HEK293 (cell line): ENCODE data around the gene NOX1.

ENCODE experiments used
- CTCF ChIA-PET: fragments of 350-600 bp; formaldehyde crosslinking; extraction: SDS; loops from one replicate; lab custom pipeline; 2021; ENCODE audit warnings: antibody characterized with exemption; lab: Yijun Ruan, JAX
- POLR2A ChIA-PET: fragments of 300-600 bp; formaldehyde crosslinking; extraction: SDS; loops from one replicate; lab custom pipeline; 2020; ENCODE audit warnings: antibody characterized with exemption, inconsistent platforms; lab: Yijun Ruan, JAX
- H3K27ac ChIP-seq: fragments of 200-500 bp; sonication (Bioruptor generic); 2 replicates; pipeline ENCODE4 v1.5.1; 2014; ENCODE audit warnings: low read depth, low read length, control low read depth, inconsistent platforms; ENCODE audit errors: extremely low read depth
- H3K36me3 ChIP-seq, 2 experiments: fragments of 200-500 bp in 1 of 2; sonication (Bioruptor generic) in 1 of 2; 1 replicate in 1 of 2; 2 replicates in 1 of 2; pipeline ENCODE4 v1.5.1; 2014 to 2017; ENCODE audit warnings: inconsistent platforms in 2 of 2, low read length in 2 of 2; ENCODE audit not compliant: control insufficient read depth in 2 of 2, insufficient read depth in 1 of 2
- H3K4me1 ChIP-seq: fragments of 200-500 bp; sonication (Bioruptor generic); 2 replicates; pipeline ENCODE4 v1.5.1; 2014; ENCODE audit warnings: mild to moderate bottlenecking, low read length, inconsistent platforms; ENCODE audit not compliant: control insufficient read depth, insufficient read depth
- H3K4me3 ChIP-seq: 2 replicates; pipeline ENCODE4 v1.5.1; 2011; ENCODE audit warnings: low read depth, mild to moderate bottlenecking, control low read depth, low read length, moderate library complexity
- H3K9me3 ChIP-seq: fragments of 200-500 bp; sonication (Bioruptor generic); 2 replicates; pipeline ENCODE4 v1.5.1; 2014; ENCODE audit warnings: low read depth, low read length, inconsistent platforms; ENCODE audit not compliant: control insufficient read depth, insufficient read depth
- BCL11A ChIP-seq: fragments of 450-650 bp; formaldehyde crosslinking; IDR thresholded peaks from 2 replicates; pipeline ENCODE4 v1.5.1; 2016; ENCODE audit warnings: low read depth, missing biosample characterization, missing genetic modification characterization
- FEZF1 ChIP-seq: fragments of 450-650 bp; formaldehyde crosslinking; IDR thresholded peaks from 2 replicates; pipeline ENCODE4 v1.5.1; 2016; ENCODE audit warnings: missing biosample characterization, missing genetic modification characterization
- IKZF3 ChIP-seq: fragments of 450-650 bp; IDR thresholded peaks from 2 replicates; pipeline ENCODE4 v1.5.0; 2018; ENCODE audit warnings: missing biosample characterization, mild to moderate bottlenecking, missing genetic modification characterization, moderate library complexity
- SP2 ChIP-seq: fragments of 450-650 bp; formaldehyde crosslinking; IDR thresholded peaks from 2 replicates; pipeline ENCODE4 v1.5.1; 2016; ENCODE audit warnings: missing biosample characterization, missing genetic modification characterization
- ZFP41 ChIP-seq: fragments of 450-650 bp; formaldehyde crosslinking; IDR thresholded peaks from 2 replicates; pipeline ENCODE4 v1.5.1; 2016; ENCODE audit warnings: missing biosample characterization, missing genetic modification characterization, borderline replicate concordance
- ZNF16 ChIP-seq: fragments of 450-650 bp; formaldehyde crosslinking; IDR thresholded peaks from 2 replicates; pipeline ENCODE4 v1.5.1; 2016; ENCODE audit warnings: low read depth, missing biosample characterization, missing genetic modification characterization
- ZNF248 ChIP-seq: fragments of 450-650 bp; formaldehyde crosslinking; IDR thresholded peaks from 2 replicates; pipeline ENCODE4 v1.5.1; 2017; ENCODE audit warnings: missing biosample characterization, missing genetic modification characterization
- ZNF324 ChIP-seq: fragments of 450-650 bp; formaldehyde crosslinking; IDR thresholded peaks from 2 replicates; pipeline ENCODE4 v1.5.1; 2016; ENCODE audit warnings: missing biosample characterization, missing genetic modification characterization
- ZNF391 ChIP-seq: fragments of 450-650 bp; formaldehyde crosslinking; IDR thresholded peaks from 2 replicates; pipeline ENCODE4 v1.5.1; 2016; ENCODE audit warnings: low read depth, missing biosample characterization, missing genetic modification characterization, borderline replicate concordance
- ZNF433 ChIP-seq: fragments of 450-650 bp; formaldehyde crosslinking; IDR thresholded peaks from 2 replicates; pipeline ENCODE4 v1.5.1; 2016; ENCODE audit warnings: missing biosample characterization, missing genetic modification characterization, low read depth
- ZNF48 ChIP-seq: fragments of 450-650 bp; formaldehyde crosslinking; IDR thresholded peaks from 2 replicates; pipeline ENCODE4 v1.5.1; 2016; ENCODE audit warnings: missing biosample characterization, missing genetic modification characterization
- ZNF510 ChIP-seq: fragments of 450-650 bp; formaldehyde crosslinking; IDR thresholded peaks from 2 replicates; pipeline ENCODE4 v1.5.1; 2018; ENCODE audit warnings: mild to moderate bottlenecking, missing genetic modification characterization, missing biosample characterization; ENCODE audit not compliant: insufficient replicate concordance
- ZNF560 ChIP-seq: fragments of 450-650 bp; formaldehyde crosslinking; IDR thresholded peaks from 2 replicates; pipeline ENCODE4 v1.5.1; 2017; ENCODE audit warnings: missing biosample characterization, missing genetic modification characterization, borderline replicate concordance
- ZNF585B ChIP-seq: fragments of 450-650 bp; formaldehyde crosslinking; IDR thresholded peaks from 2 replicates; pipeline ENCODE4 v1.5.1; 2016; ENCODE audit warnings: missing biosample characterization, missing genetic modification characterization
- ZNF621 ChIP-seq: fragments of 450-650 bp; formaldehyde crosslinking; IDR thresholded peaks from 2 replicates; pipeline ENCODE4 v1.5.1; 2017; ENCODE audit warnings: missing biosample characterization, missing genetic modification characterization
- ZNF629 ChIP-seq: fragments of 450-650 bp; formaldehyde crosslinking; IDR thresholded peaks from 2 replicates; pipeline ENCODE4 v1.5.1; 2017; ENCODE audit warnings: missing biosample characterization, missing genetic modification characterization
- ZNF658 ChIP-seq: fragments of 450-650 bp; formaldehyde crosslinking; IDR thresholded peaks from 2 replicates; pipeline ENCODE4; 2016; ENCODE audit warnings: missing biosample characterization, missing genetic modification characterization
- ZNF76 ChIP-seq: fragments of 450-650 bp; formaldehyde crosslinking; IDR thresholded peaks from 2 replicates; pipeline ENCODE4; 2016; ENCODE audit warnings: low read depth, missing biosample characterization, missing genetic modification characterization, borderline replicate concordance
- TF ChIP-seq, protein P1 (sequence below): fragments of 450-650 bp; formaldehyde crosslinking; IDR thresholded peaks from 2 replicates; pipeline ENCODE4 v1.5.1; 2016; ENCODE audit warnings: missing biosample characterization, missing genetic modification characterization, low read depth
- TF ChIP-seq, protein P2 (sequence below): fragments of 450-650 bp; formaldehyde crosslinking; IDR thresholded peaks from 2 replicates; pipeline ENCODE4 v1.5.1; 2016; ENCODE audit warnings: missing biosample characterization, missing genetic modification characterization
- TF ChIP-seq, protein P3 (sequence below): fragments of 450-650 bp; formaldehyde crosslinking; IDR thresholded peaks from 2 replicates; pipeline ENCODE4 v1.5.1; 2017; ENCODE audit warnings: missing biosample characterization, mild to moderate bottlenecking, missing genetic modification characterization, moderate library complexity
- TF ChIP-seq, protein P4 (sequence below): fragments of 450-650 bp; formaldehyde crosslinking; IDR thresholded peaks from 2 replicates; pipeline ENCODE4 v1.5.1; 2017; ENCODE audit warnings: missing biosample characterization, missing genetic modification characterization

Gene NOX1

DNA sequence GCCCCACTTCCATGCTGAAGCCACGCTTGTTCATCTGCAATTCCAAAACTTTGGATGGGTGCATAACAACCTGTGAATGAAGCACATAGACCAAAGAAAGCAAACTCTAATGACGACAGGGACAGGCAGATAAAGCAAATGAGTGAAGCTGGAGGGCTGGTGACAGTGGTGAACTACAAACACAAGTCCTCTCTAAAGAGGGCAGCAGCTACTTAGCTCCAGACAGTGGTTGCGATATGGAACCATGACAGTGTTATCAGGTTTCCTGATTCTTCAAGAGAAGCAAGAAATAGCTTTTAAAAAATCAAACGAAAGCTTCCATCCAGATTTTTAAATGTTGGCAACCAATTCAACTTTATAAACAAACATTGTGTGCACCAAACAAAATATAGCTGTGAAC, 23.8 kb downstream of the NOX1 start:
- TF ChIP-seq ZNF391 (no peak), ZNF248 (no peak), ZFP41 (tag by site-specific recombination) (no peak), ZNF621 (tag by site-specific recombination) (no peak), SP2 (tag by site-specific recombination) (no peak), ZNF585B (no peak)
- TF ChIP-seq, protein P1, sequence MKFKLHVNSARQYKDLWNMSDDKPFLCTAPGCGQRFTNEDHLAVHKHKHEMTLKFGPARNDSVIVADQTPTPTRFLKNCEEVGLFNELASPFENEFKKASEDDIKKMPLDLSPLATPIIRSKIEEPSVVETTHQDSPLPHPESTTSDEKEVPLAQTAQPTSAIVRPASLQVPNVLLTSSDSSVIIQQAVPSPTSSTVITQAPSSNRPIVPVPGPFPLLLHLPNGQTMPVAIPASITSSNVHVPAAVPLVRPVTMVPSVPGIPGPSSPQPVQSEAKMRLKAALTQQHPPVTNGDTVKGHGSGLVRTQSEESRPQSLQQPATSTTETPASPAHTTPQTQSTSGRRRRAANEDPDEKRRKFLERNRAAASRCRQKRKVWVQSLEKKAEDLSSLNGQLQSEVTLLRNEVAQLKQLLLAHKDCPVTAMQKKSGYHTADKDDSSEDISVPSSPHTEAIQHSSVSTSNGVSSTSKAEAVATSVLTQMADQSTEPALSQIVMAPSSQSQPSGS, result no peak
- TF ChIP-seq, protein P2, sequence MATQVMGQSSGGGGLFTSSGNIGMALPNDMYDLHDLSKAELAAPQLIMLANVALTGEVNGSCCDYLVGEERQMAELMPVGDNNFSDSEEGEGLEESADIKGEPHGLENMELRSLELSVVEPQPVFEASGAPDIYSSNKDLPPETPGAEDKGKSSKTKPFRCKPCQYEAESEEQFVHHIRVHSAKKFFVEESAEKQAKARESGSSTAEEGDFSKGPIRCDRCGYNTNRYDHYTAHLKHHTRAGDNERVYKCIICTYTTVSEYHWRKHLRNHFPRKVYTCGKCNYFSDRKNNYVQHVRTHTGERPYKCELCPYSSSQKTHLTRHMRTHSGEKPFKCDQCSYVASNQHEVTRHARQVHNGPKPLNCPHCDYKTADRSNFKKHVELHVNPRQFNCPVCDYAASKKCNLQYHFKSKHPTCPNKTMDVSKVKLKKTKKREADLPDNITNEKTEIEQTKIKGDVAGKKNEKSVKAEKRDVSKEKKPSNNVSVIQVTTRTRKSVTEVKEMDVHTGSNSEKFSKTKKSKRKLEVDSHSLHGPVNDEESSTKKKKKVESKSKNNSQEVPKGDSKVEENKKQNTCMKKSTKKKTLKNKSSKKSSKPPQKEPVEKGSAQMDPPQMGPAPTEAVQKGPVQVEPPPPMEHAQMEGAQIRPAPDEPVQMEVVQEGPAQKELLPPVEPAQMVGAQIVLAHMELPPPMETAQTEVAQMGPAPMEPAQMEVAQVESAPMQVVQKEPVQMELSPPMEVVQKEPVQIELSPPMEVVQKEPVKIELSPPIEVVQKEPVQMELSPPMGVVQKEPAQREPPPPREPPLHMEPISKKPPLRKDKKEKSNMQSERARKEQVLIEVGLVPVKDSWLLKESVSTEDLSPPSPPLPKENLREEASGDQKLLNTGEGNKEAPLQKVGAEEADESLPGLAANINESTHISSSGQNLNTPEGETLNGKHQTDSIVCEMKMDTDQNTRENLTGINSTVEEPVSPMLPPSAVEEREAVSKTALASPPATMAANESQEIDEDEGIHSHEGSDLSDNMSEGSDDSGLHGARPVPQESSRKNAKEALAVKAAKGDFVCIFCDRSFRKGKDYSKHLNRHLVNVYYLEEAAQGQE (tag by site-specific recombination), result no peak
- Histone ChIP-seq H3K4me1 (no peaks in the 10 kb centered on the region), H3K36me3 (no peaks in the 10 kb centered on the region), H3K27ac (no peak overlapping the region), H3K4me3 (no peak overlapping the region), H3K9me3 (no peaks in the 10 kb centered on the region)
- POLR2A ChIA-PET, result no interaction called here
- CTCF ChIA-PET, result no interaction called here

DNA sequence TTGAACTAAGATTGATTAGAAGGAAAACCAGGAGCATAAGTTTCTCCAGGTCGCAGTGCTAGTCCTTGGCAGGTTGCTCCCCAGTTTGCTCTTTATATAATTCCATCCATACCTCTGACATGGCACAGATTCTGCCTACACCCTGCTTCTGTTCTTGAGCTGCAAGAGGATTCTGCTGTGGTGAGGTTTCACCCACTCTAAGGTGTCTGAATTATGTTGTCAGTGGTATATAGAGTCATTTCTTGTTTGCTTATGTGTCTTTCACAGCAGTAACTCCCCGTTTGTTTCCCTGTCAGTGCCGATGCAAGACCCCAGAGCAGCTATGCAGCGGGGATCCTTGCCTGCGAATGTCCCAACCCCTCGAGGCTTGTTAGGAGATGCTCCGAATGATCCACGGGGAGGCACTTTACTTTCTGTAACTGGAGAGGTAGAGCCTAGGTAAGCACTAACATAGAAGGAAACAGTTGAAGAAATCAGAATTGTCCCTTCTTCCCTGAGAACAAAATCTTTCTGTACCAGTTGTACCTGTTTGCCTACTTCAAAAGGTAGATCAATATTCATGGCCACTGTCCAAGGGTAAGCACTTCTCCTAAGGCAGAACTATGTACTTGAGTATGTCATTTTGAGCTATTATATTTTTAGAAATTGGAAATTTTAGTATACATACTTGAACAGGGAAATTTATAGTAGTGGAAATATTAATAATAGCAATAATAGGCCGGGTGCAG, 42.8 kb downstream of the NOX1 start:
- Histone ChIP-seq H3K4me3 (no peak overlapping the region), H3K27ac (no peak overlapping the region), H3K4me1 (no peaks in the 10 kb centered on the region), H3K36me3 (peaks cover 56 to 82% of the 10 kb centered on the region in 2 experiments)
- POLR2A ChIA-PET, result no interaction called here
- CTCF ChIA-PET, result no interaction called here
- no peak for TF ChIP-seq ZNF510 (tag by site-specific recombination)
- no peak for TF ChIP-seq ZNF16 (tag by site-specific recombination)
- TF ChIP-seq, protein P3, sequence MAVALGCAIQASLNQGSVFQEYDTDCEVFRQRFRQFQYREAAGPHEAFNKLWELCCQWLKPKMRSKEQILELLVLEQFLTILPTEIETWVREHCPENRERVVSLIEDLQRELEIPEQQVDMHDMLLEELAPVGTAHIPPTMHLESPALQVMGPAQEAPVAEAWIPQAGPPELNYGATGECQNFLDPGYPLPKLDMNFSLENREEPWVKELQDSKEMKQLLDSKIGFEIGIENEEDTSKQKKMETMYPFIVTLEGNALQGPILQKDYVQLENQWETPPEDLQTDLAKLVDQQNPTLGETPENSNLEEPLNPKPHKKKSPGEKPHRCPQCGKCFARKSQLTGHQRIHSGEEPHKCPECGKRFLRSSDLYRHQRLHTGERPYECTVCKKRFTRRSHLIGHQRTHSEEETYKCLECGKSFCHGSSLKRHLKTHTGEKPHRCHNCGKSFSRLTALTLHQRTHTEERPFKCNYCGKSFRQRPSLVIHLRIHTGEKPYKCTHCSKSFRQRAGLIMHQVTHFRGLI (tag by site-specific recombination), result no peak
- no peak for TF ChIP-seq ZNF48 (tag by site-specific recombination)
- no peak for TF ChIP-seq ZNF629 (tag by site-specific recombination)
- TF ChIP-seq IKZF3, result no peak
- no peak for TF ChIP-seq ZNF560 (tag by site-specific recombination)
- no peak for TF ChIP-seq FEZF1 (tag by site-specific recombination)
- no peak for TF ChIP-seq BCL11A
- no peak for TF ChIP-seq ZNF324 (tag by site-specific recombination)
- no peak for TF ChIP-seq ZNF76
- TF ChIP-seq, protein P4, sequence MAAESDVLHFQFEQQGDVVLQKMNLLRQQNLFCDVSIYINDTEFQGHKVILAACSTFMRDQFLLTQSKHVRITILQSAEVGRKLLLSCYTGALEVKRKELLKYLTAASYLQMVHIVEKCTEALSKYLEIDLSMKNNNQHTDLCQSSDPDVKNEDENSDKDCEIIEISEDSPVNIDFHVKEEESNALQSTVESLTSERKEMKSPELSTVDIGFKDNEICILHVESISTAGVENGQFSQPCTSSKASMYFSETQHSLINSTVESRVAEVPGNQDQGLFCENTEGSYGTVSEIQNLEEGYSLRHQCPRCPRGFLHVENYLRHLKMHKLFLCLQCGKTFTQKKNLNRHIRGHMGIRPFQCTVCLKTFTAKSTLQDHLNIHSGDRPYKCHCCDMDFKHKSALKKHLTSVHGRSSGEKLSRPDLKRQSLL (tag by site-specific recombination), result no peak
- TF ChIP-seq ZNF658 (tag by site-specific recombination), result no peak
- TF ChIP-seq ZNF433, result no peak
- TF ChIP-seq, all 188 proteins: peak for 0
- no peaks in the 10 kb centered on the region for H3K9me3 ChIP-seq
